ENCODE measurements around the gene OR12D3.

- no peak for TF ChIP-seq CTCF (optimal IDR thresholded peaks at IDR 0.05 in 1 of 3, IDR thresholded peaks at IDR 0.05 in 1 of 3, conservative IDR thresholded peaks at IDR 0.05 in 1 of 3; ENCODE audit: extremely low read depth in 1 of 3, insufficient read depth in 2 of 3, low read length in 3 of 3)
- TF ChIP-seq EZH2 (IDR thresholded peaks at IDR 0.05; ENCODE audit: low read length) = no peak
These were observed 20.2 kb upstream of the OR12D3 start, which contains the start of gene OR12D2 for GRCh38 chr6:29395331-29395730.
